ENCODE results near the gene TXNDC16. TPM values are rescaled to one million over a fixed set of nuclear protein-coding genes. Genes with fewer than 3 reads are reported as not detected.

TXNDC16 gene
- total RNA-seq, 1 experiment from 2014 or later, result 13.2 TPM

DNA sequence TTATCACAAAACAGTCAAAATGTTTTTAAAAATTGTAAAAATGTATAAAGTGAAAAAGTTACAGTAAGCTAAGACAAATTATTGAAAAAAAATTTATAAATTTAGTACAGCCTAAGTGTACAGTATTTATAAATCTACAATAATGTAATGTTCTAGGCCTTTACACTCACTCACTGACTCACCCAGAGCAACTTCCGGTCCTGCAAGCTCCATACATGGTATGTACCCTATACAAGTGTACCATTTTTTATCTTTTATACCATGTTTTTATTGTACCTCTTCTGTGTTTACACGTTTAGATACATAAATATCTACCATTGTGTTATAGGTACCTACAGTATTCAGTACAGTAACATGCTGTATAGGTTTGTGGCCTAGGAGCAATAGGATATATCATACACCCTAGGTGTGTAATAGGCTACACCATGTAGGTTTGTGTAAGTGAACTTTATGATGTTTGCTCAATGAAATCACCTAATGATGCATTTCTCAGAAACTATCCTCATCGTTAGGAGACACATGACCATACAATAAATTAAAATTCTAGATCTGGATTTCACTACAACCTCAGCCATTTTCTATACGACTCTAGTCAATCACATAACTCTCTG is 66.8 kb downstream of the TXNDC16 start:
- Histone ChIP-seq H4K91ac (ENCODE audit: insufficient read length, low read depth, low read length) (no peak overlapping the region), H3K9me3 (ENCODE audit: control insufficient read depth, low read depth, low read length) (no peaks in the 10 kb centered on the region), H3K4me1 (ENCODE audit: insufficient read depth, low read length) (no peaks in the 10 kb centered on the region), H3K56ac (ENCODE audit: insufficient read length, low read depth, low read length) (no peak overlapping the region), H3K4ac (ENCODE audit: low read depth, low read length) (no peak overlapping the region), H2BK20ac (ENCODE audit: low read depth, low read length, poor library complexity, severe bottlenecking) (no peak overlapping the region), H3K14ac (ENCODE audit: insufficient read depth, low read length) (no peak overlapping the region), H2AK5ac (ENCODE audit: insufficient read length, low read length) (no peak overlapping the region), H2AFZ (ENCODE audit: low read length) (no peak overlapping the region), H2BK12ac (ENCODE audit: insufficient read length, low read depth, low read length) (no peak overlapping the region), H2BK120ac (ENCODE audit: low read depth, low read length, poor library complexity, severe bottlenecking) (no peak overlapping the region), H3K79me1 (ENCODE audit: insufficient read depth, low read depth, low read length, poor library complexity, severe bottlenecking) (no peaks in the 10 kb centered on the region), H3T11ph (ENCODE audit: low read length) (no peak overlapping the region), H3K27me3 (ENCODE audit: insufficient read depth, low read length) (no peaks in the 10 kb centered on the region), H3K18ac (ENCODE audit: insufficient read length, low read depth, low read length) (no peak overlapping the region), H3K27ac (ENCODE audit: insufficient read length, low read depth, low read length) (no peak overlapping the region), H3K23me2 (ENCODE audit: insufficient read length, low read depth, low read length, poor library complexity, severe bottlenecking) (no peaks in the 10 kb centered on the region), H3K9ac (ENCODE audit: extremely low read depth, insufficient read length, low read length) (no peak overlapping the region), H3K79me2 (ENCODE audit: insufficient read depth, low read length) (no peaks in the 10 kb centered on the region), H4K5ac (ENCODE audit: insufficient read length, low read depth, low read length) (no peak overlapping the region), H3K23ac (ENCODE audit: insufficient read length, low read depth, low read length) (no peak overlapping the region), H2BK15ac (ENCODE audit: low read depth, low read length) (no peak overlapping the region), H3K4me2 (ENCODE audit: insufficient read depth, insufficient read length, low read length) (no peak overlapping the region), H4K8ac (replicated peaks; ENCODE audit: insufficient read length, low read depth, low read length) (no peak overlapping the region), H4K20me1 (ENCODE audit: control insufficient read depth, insufficient read depth, insufficient read length) (no peaks in the 10 kb centered on the region), H2BK5ac (ENCODE audit: insufficient read length, low read length) (no peak overlapping the region)
- WGBS (ENCODE audit: extremely low coverage, insufficient read length, low lambda C conversion rate), result no CpG with 5 or more reads among the region's 4 CpGs
- Mint-ChIP-seq H3K27ac (no peak overlapping the region), H3K36me3 (ENCODE audit: insufficient read depth in 1 of 3, low read depth in 3 of 3) (peaks cover 0 to 5% (median 4%) of the 10 kb centered on the region in 3 experiments; a peak in 2 of 7 replicates), H3K4me1 (no peaks in the 10 kb centered on the region), H3K4me3 (no peak overlapping the region), H3K9me3 (no peaks in the 10 kb centered on the region), H3K27me3 (ENCODE audit: low read depth) (no peaks in the 10 kb centered on the region)
- DNase-seq, result no peak
- TF ChIP-seq, protein P1, sequence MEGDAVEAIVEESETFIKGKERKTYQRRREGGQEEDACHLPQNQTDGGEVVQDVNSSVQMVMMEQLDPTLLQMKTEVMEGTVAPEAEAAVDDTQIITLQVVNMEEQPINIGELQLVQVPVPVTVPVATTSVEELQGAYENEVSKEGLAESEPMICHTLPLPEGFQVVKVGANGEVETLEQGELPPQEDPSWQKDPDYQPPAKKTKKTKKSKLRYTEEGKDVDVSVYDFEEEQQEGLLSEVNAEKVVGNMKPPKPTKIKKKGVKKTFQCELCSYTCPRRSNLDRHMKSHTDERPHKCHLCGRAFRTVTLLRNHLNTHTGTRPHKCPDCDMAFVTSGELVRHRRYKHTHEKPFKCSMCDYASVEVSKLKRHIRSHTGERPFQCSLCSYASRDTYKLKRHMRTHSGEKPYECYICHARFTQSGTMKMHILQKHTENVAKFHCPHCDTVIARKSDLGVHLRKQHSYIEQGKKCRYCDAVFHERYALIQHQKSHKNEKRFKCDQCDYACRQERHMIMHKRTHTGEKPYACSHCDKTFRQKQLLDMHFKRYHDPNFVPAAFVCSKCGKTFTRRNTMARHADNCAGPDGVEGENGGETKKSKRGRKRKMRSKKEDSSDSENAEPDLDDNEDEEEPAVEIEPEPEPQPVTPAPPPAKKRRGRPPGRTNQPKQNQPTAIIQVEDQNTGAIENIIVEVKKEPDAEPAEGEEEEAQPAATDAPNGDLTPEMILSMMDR (conservative IDR thresholded peaks at IDR 0.05), result no peak

Data from H9 (cell line).